H1 (cell line): ENCODE data around the gene FLRT2. TPM values are rescaled to one million over a fixed set of nuclear protein-coding genes. Genes with fewer than 3 reads are reported as not detected.

Source experiments
- CHD7 ChIP-seq: fragments of 300-600 bp; sonication (generic); IDR thresholded peaks from 2 replicates; pipeline ENCODE4 v1.7.1; 2012; ENCODE audit warnings: low read length, moderate library complexity, mild to moderate bottlenecking, inconsistent platforms; ENCODE audit not compliant: insufficient replicate concordance
- SIRT6 ChIP-seq: IDR thresholded peaks from one replicate; pipeline ENCODE4 v1.7.1; 2012; ENCODE audit warnings: low read length, inconsistent platforms
- polyA plus RNA-seq, 7 experiments: library from polyadenylated mRNA; depleted of rRNA in 3 of 7; stranded (reverse) in 5 of 7; unstranded in 2 of 7; fragments of >200 nt in 5 of 7; fragments of 200-250 nt in 2 of 7; gene quantifications; 1 replicate in 5 of 7; 2 replicates in 1 of 7; 4 replicates in 1 of 7; pipeline versions ENCODE4 v1.2.1 to v1.2.3, GENCODE V29; 2011 to 2013; ENCODE audit warnings: missing spikeins in 2 of 7, mixed read lengths in 2 of 7
- total RNA-seq: library from RNA; stranded (reverse); fragmentation: NEBNext Ultra II Directional; extraction: Animal tissue kit (Norgen Biotek cat#: 25700); gene quantifications from 2 replicates; pipeline ENCODE4 v1.2.1, GENCODE V29; 2021

FLRT2 gene
- total and polyA plus RNA-seq, 2 of the 8 experiments (the other 6 are each of a cell fraction or from before 2014, with no cell fraction given): 2.4 to 6.9 TPM

- no peak for TF ChIP-seq CHD7
- TF ChIP-seq SIRT6: no peak
These were observed 53.4 kb downstream of the FLRT2 start (continued) for GRCh38 chr14:85583380-85583779.
